Nephron (organoid): Measurements from ENCODE around the gene DNMT3A.
A peak's percentile ranks its signal among the peaks of the same experiment; 100 is the strongest.

Source experiments
- H3K27ac Mint-ChIP-seq, 3 experiments: 2 replicates each; pipeline ENCODE4 v1.8.0; 2020; ENCODE audit warnings: mixed read lengths in 3 of 3, mild to moderate bottlenecking in 2 of 3, moderate library complexity in 1 of 3
- H3K27me3 Mint-ChIP-seq: 2 replicates; pipeline ENCODE4 v1.8.0; 2021; ENCODE audit warnings: low read depth, mild to moderate bottlenecking, moderate library complexity, mixed read lengths
- H3K36me3 Mint-ChIP-seq: 2 replicates; pipeline ENCODE4 v1.8.0; 2020; ENCODE audit warnings: low read depth, mixed read lengths
- H3K4me1 Mint-ChIP-seq: 2 replicates; pipeline ENCODE4 v1.8.0; 2020; ENCODE audit warnings: mixed read lengths
- H3K4me3 Mint-ChIP-seq, 3 experiments: 2 replicates each; pipeline ENCODE4 v1.8.0; 2020; ENCODE audit warnings: mild to moderate bottlenecking in 3 of 3, mixed read lengths in 3 of 3, moderate library complexity in 2 of 3
- H3K9me3 Mint-ChIP-seq: 2 replicates; pipeline ENCODE4 v1.8.0; 2020; ENCODE audit warnings: mixed read lengths
- TF ChIP-seq, protein P1 (sequence below), 3 experiments: fragments of 200-600 bp; sonication (generic); IDR thresholded peaks; one replicate each; pipeline ENCODE4 v1.5.0; 2021; ENCODE audit warnings: antibody characterized with exemption in 3 of 3; ENCODE audit not compliant: unreplicated experiment in 3 of 3

The DNMT3A gene

GRCh38 chr2:25315316-25315680 is 26.4 kb downstream of the DNMT3A start:
- Mint-ChIP-seq H3K27ac (peak overlapping the region; percentile 48 to 92 (median 87)), H3K9me3 (no peaks in the 10 kb centered on the region), H3K27me3 (no peaks in the 10 kb centered on the region), H3K4me3 (no peak overlapping the region), H3K36me3 (peaks cover 7% of the 10 kb centered on the region), H3K4me1 (peaks cover 48% of the 10 kb centered on the region)
- TF ChIP-seq, protein P1, sequence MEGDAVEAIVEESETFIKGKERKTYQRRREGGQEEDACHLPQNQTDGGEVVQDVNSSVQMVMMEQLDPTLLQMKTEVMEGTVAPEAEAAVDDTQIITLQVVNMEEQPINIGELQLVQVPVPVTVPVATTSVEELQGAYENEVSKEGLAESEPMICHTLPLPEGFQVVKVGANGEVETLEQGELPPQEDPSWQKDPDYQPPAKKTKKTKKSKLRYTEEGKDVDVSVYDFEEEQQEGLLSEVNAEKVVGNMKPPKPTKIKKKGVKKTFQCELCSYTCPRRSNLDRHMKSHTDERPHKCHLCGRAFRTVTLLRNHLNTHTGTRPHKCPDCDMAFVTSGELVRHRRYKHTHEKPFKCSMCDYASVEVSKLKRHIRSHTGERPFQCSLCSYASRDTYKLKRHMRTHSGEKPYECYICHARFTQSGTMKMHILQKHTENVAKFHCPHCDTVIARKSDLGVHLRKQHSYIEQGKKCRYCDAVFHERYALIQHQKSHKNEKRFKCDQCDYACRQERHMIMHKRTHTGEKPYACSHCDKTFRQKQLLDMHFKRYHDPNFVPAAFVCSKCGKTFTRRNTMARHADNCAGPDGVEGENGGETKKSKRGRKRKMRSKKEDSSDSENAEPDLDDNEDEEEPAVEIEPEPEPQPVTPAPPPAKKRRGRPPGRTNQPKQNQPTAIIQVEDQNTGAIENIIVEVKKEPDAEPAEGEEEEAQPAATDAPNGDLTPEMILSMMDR (IDR thresholded peaks at IDR 0.05; ENCODE audit: unreplicated experiment in 3 of 3) = no peak

DNA sequence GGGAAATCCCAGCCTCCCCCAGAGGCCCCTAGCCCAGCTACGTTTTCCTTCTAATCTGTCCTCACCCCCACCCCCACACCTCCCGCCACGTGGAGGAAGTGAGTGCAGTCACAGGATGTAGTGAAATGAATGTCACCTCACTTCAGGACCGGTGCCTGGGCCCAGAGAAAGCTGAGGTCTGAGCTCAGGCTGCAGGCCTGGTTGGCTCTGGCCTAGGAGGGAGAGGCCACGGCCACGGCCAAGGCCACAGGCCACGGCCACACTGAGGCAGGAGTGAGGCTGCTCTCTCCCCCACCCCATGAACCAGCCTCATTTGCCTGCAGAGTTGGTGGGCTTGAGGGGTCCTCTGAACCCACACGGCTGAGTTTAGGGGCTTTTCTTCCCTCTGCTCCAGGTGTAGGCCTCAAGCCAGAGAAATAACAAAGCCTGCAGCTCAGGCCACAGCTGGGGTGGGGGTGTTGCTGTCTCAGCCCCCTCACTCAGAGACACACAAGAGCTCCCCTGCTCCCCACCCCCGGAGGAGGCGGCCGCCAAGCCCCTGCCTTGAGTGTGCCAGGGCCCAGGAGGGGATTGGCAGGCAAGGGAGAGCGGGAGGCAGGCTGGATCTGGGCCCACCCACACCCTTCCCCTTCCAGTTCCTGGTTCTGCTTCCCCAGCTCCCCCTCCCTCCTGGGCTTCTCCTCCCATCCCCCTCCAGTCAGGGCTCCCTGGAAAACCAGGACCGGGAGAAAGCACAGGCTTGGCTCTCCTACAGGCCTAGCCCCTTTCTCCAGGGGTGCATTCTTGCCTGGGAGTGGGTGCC is 27.0 kb downstream of the DNMT3A start:
- TF ChIP-seq, protein P1 (IDR thresholded peaks at IDR 0.05; ENCODE audit: unreplicated experiment in 3 of 3) = no peak
- peaks cover 54% of the 10 kb centered on the region for H3K4me1 Mint-ChIP-seq

DNA sequence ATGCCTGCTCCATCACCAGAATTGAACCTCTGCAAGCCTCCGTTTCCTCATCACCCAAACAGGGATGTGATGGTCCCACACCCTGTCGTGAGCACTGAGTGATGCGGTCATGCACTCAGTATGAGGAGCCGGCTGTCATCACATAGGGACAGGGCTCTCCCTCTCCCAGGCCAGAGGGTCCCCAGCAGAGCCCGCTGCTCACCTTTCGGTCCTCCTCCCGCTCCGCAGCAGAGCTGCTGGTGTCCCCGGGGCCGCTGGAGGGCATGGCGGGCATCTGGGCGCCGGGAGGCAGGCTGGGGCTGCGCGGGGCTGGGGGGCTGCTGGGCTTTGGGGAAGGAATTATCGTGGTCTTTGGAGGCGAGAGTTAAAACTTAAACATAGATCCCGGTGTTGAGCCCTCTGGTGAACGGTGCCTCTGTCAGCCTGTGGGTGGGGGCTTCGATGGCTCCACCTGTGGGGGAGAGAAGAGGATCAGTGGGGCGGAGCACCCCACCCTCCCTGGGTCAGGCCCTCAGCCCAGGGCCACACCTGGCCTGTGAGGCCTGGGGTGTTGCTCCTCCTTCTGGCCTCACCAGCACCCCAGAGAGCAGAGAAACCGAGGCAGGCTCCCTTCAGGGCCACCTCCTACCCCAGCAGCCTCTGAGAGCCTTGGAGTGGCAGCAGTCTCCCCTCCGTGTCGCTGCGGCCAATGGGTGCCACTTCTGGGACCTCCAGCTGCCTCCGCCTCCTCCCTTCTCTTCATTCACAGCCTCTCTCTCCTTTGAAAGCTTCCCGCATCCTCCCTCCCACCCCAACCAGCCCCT is 27.8 kb downstream of the DNMT3A start:
- no peaks in the 10 kb centered on the region for H3K27me3 Mint-ChIP-seq
- H3K4me3 Mint-ChIP-seq = no peak overlapping the region
- H3K9me3 Mint-ChIP-seq = no peaks in the 10 kb centered on the region
- H3K27ac Mint-ChIP-seq = peak overlapping the region; percentile 48 to 92 (median 87)
- peaks cover 13% of the 10 kb centered on the region for H3K36me3 Mint-ChIP-seq
- TF ChIP-seq, protein P1 (IDR thresholded peaks at IDR 0.05; ENCODE audit: unreplicated experiment in 3 of 3) = no peak
- peaks cover 62% of the 10 kb centered on the region for H3K4me1 Mint-ChIP-seq

More for the DNA sequence above, 27.0 kb downstream of the DNMT3A start:
- Mint-ChIP-seq H3K27ac (peak overlapping the region; percentile 48 to 92 (median 87)), H3K4me3 (peak overlapping the region in 1 of 3 experiments; percentile 14), H3K27me3 (no peaks in the 10 kb centered on the region), H3K9me3 (no peaks in the 10 kb centered on the region), H3K36me3 (peaks cover 7% of the 10 kb centered on the region)

DNA sequence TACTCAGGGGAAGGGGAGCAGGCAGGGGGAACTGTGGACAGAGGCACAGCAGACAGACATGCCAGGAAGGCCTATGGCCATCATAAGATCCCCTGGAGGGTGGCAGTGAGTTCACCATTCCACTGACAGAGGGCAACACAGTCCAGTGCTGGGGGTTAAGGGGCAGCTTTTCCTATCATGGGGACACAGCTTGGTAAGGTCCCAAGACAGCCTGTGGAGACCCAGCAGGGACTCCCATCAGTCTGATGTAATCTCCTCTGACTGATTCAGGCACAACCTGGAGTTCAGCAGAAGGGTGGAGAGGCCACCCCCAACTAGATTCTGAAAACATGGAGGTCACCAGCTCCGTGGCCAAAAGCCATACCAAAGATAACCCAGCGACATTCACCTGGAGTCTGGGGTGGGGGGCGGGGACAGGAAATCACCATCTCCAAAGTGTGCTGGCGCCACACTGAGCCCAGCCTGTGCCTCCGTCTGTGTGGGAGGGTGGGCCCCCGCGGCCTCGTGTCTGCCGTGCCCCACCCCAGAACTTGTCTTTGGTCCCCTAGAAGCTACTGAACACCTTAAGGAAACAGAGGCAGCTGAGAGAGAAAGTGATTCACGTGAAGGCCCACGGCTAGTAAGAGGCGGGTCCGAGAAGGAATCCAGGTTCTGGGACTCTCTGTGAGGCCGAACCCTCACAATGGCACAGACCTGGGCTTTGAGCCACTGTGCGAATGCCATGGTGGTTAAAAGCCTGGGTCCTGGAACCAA is 28.6 kb downstream of the DNMT3A start:
- H3K27ac Mint-ChIP-seq = peak overlapping the region; percentile 66 to 92 (median 88)
- H3K36me3 Mint-ChIP-seq = peaks cover 19% of the 10 kb centered on the region

GRCh38 chr2:25311865-25312575 is 29.7 kb downstream of the DNMT3A start:
- peak overlapping the region in 2 of 3 experiments; percentile 6 to 39 for H3K4me3 Mint-ChIP-seq
- no peaks in the 10 kb centered on the region for H3K27me3 Mint-ChIP-seq
- TF ChIP-seq, protein P1 (IDR thresholded peaks at IDR 0.05; ENCODE audit: unreplicated experiment in 3 of 3) = no peak
- no peaks in the 10 kb centered on the region for H3K9me3 Mint-ChIP-seq
- H3K4me1 Mint-ChIP-seq = peaks cover 73% of the 10 kb centered on the region
- H3K36me3 Mint-ChIP-seq = peaks cover 20% of the 10 kb centered on the region
- peak overlapping the region; percentile 88 to 92 (median 90) for H3K27ac Mint-ChIP-seq

More for the DNA sequence above, 28.6 kb downstream of the DNMT3A start:
- Mint-ChIP-seq H3K4me3 (no peak overlapping the region), H3K9me3 (no peaks in the 10 kb centered on the region), H3K4me1 (peaks cover 70% of the 10 kb centered on the region), H3K27me3 (no peaks in the 10 kb centered on the region)
- TF ChIP-seq, protein P1 (IDR thresholded peaks at IDR 0.05; ENCODE audit: unreplicated experiment in 3 of 3) = no peak
